ENCODE results near the gene PYGB.

DNA sequence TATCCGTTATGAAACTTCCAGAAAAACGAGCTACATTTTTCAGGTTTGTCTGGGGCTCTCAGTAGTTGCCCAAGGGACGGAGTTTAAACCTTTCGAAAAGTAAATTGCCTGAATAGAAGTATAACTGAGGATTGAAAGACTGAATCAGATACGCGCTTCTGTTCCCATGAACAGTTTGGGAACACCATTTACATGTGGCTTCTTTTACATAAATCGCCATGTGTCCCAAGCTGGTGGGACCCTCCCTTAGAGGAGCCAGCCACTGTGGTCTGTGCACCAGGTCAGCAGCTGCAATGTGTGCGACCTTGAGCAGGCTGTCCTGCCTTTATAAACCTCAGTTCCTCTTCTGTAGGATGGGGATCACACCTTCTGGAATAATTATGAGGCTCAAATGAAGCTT, 41.3 kb upstream of the PYGB start:
- TF ChIP-seq, protein P1, sequence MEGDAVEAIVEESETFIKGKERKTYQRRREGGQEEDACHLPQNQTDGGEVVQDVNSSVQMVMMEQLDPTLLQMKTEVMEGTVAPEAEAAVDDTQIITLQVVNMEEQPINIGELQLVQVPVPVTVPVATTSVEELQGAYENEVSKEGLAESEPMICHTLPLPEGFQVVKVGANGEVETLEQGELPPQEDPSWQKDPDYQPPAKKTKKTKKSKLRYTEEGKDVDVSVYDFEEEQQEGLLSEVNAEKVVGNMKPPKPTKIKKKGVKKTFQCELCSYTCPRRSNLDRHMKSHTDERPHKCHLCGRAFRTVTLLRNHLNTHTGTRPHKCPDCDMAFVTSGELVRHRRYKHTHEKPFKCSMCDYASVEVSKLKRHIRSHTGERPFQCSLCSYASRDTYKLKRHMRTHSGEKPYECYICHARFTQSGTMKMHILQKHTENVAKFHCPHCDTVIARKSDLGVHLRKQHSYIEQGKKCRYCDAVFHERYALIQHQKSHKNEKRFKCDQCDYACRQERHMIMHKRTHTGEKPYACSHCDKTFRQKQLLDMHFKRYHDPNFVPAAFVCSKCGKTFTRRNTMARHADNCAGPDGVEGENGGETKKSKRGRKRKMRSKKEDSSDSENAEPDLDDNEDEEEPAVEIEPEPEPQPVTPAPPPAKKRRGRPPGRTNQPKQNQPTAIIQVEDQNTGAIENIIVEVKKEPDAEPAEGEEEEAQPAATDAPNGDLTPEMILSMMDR (tag by site-specific recombination; IDR thresholded peaks at IDR 0.05): no peak
- no peak for TF ChIP-seq ZSCAN16 (tag by site-specific recombination; IDR thresholded peaks at IDR 0.05)
